SU-DHL-6 (cell line): ENCODE results near the gene RASGRF2.

ENCODE experiments used
- H2AFZ ChIP-seq: fragments of 200-600 bp; sonication (generic); 2 replicates; pipeline ENCODE4 v1.6.1; 2014; ENCODE audit warnings: low read depth, mild to moderate bottlenecking, moderate library complexity, mixed read lengths, antibody characterized with exemption, low read length; ENCODE audit not compliant: severe bottlenecking
- H3F3A ChIP-seq: fragments of 200-600 bp; shearing (Covaris generic); 2 replicates; pipeline ENCODE4 v1.6.0; 2016; ENCODE audit warnings: antibody characterized with exemption, mild to moderate bottlenecking; ENCODE audit not compliant: insufficient read depth
- H3K27ac ChIP-seq: fragments of 200-600 bp; sonication (generic); 2 replicates; pipeline ENCODE4 v1.5.1; 2016; ENCODE audit warnings: low read depth, mild to moderate bottlenecking, low read length, moderate library complexity, mixed read lengths
- H3K27me3 ChIP-seq: fragments of 200-600 bp; sonication (generic), shearing (Covaris generic); 2 replicates; pipeline ENCODE4 v1.6.0; 2014; ENCODE audit warnings: mild to moderate bottlenecking, low read length
- H3K36me3 ChIP-seq: fragments of 200-600 bp; sonication (generic); 2 replicates; pipeline ENCODE4 v1.6.1; 2014; ENCODE audit warnings: mild to moderate bottlenecking, low read length, mixed read lengths
- H3K4me2 ChIP-seq: fragments of 300-600, 200-600 bp; shearing (Covaris generic), sonication (generic); 2 replicates; pipeline ENCODE4 v1.6.0; 2014; ENCODE audit warnings: low read length, low read depth, mild to moderate bottlenecking; ENCODE audit not compliant: poor library complexity, severe bottlenecking
- H3K4me3 ChIP-seq: fragments of 200-600 bp; sonication (generic); 2 replicates; pipeline ENCODE4 v1.5.1; 2014; ENCODE audit warnings: antibody characterized with exemption, low read length, mild to moderate bottlenecking, mixed read lengths; ENCODE audit not compliant: insufficient read depth, poor library complexity, severe bottlenecking
- H3K79me2 ChIP-seq: fragments of 200-600 bp; sonication (generic); 2 replicates; pipeline ENCODE4 v1.6.1; 2014; ENCODE audit warnings: mild to moderate bottlenecking, low read length, moderate library complexity; ENCODE audit not compliant: insufficient read depth
- H3K9ac ChIP-seq: fragments of 200-600 bp; sonication (generic); 2 replicates; pipeline ENCODE4 v1.7.0; 2014; ENCODE audit warnings: mild to moderate bottlenecking, low read length
- H3K9me2 ChIP-seq: fragments of 200-600 bp; sonication (generic); replicated peaks from 2 replicates; pipeline ENCODE4 v1.6.1; 2014; ENCODE audit warnings: low read length; ENCODE audit not compliant: insufficient read depth
- H3K9me3 ChIP-seq: fragments of 200-600 bp; sonication (generic); 2 replicates; pipeline ENCODE4 v1.6.1; 2014; ENCODE audit warnings: low read length, mixed read lengths; ENCODE audit not compliant: insufficient read depth
- H4K20me1 ChIP-seq: fragments of 200-600 bp; sonication (generic); 2 replicates; pipeline ENCODE4 v1.6.1; 2014; ENCODE audit warnings: low read depth, mild to moderate bottlenecking, antibody characterized with exemption, low read length, moderate library complexity, mixed read lengths
- CTCF ChIP-seq: fragments of 200-600 bp; sonication (generic); IDR thresholded peaks from one replicate; pipeline ENCODE4 v1.5.1; 2017; ENCODE audit warnings: antibody characterized with exemption, mild to moderate bottlenecking, low read length, moderate library complexity; ENCODE audit not compliant: insufficient read depth, poor library complexity, severe bottlenecking
- EZH2phosphoT487 ChIP-seq: fragments of 200-600 bp; sonication (generic), shearing (Covaris generic); conservative IDR thresholded peaks from 2 replicates; pipeline ENCODE4 v1.6.1; 2018; ENCODE audit warnings: mild to moderate bottlenecking, antibody characterized with exemption, low read length, moderate library complexity, mixed read lengths

Gene RASGRF2

GRCh38 chr5:80964919-80965318, 4.8 kb downstream of the RASGRF2 start:
- no peaks in the 10 kb centered on the region for H3K9me3 ChIP-seq
- no peaks in the 10 kb centered on the region for H3K9me2 ChIP-seq
- no peaks in the 10 kb centered on the region for H3K36me3 ChIP-seq
- no peak for TF ChIP-seq EZH2phosphoT487
- TF ChIP-seq CTCF = no peak
- H3K4me2 ChIP-seq = no peak overlapping the region
- H3K9ac ChIP-seq = no peak overlapping the region
- H3K27me3 ChIP-seq = no peaks in the 10 kb centered on the region
- no peaks in the 10 kb centered on the region for H4K20me1 ChIP-seq
- no peak overlapping the region for H3K27ac ChIP-seq
- H3F3A ChIP-seq = no peaks in the 10 kb centered on the region
- no peak overlapping the region for H2AFZ ChIP-seq
- H3K4me3 ChIP-seq = no peak overlapping the region
- H3K79me2 ChIP-seq = no peaks in the 10 kb centered on the region

- Histone ChIP-seq H3K27ac (no peak overlapping the region), H3F3A (no peaks in the 10 kb centered on the region), H3K9me2 (no peaks in the 10 kb centered on the region), H3K36me3 (no peaks in the 10 kb centered on the region), H3K4me3 (no peak overlapping the region), H3K79me2 (no peaks in the 10 kb centered on the region), H3K27me3 (no peaks in the 10 kb centered on the region), H4K20me1 (no peaks in the 10 kb centered on the region), H3K9me3 (no peaks in the 10 kb centered on the region), H3K4me2 (no peak overlapping the region), H2AFZ (no peak overlapping the region), H3K9ac (no peak overlapping the region)
- TF ChIP-seq CTCF = no peak
- TF ChIP-seq EZH2phosphoT487 = no peak
Observed at GRCh38 chr5:80967500-80968181, 7.5 kb downstream of the RASGRF2 start.

- H3K27ac ChIP-seq = no peak overlapping the region
- H3K4me2 ChIP-seq = no peak overlapping the region
- TF ChIP-seq EZH2phosphoT487 (no peak), CTCF (no peak)
- H2AFZ ChIP-seq = no peak overlapping the region
- H4K20me1 ChIP-seq = no peaks in the 10 kb centered on the region
- H3K4me3 ChIP-seq = no peak overlapping the region
- H3K9me2 ChIP-seq = no peaks in the 10 kb centered on the region
- H3K79me2 ChIP-seq = no peaks in the 10 kb centered on the region
- no peak overlapping the region for H3K9ac ChIP-seq
- no peaks in the 10 kb centered on the region for H3K9me3 ChIP-seq
- H3F3A ChIP-seq = no peaks in the 10 kb centered on the region
- no peaks in the 10 kb centered on the region for H3K27me3 ChIP-seq
- H3K36me3 ChIP-seq = no peaks in the 10 kb centered on the region
Observed at GRCh38 chr5:80973027-80973426, 12.9 kb downstream of the RASGRF2 start.
